ENCODE results near the gene GRWD1. TPM values are rescaled to one million over a fixed set of nuclear protein-coding genes. Genes with fewer than 3 reads are reported as not detected.

GRWD1 gene
- total RNA-seq, 4 donors from 2014 or later, result 9.4 to 49.7 (median 13.6) TPM

- intact Hi-C loops (cut with DNase I; ENCODE audit: low total_unique reads) (no loop called here), in situ Hi-C loops (cut with MboI; ENCODE audit: low pct_ligation_motif_present in 1 of 4, low pct_unique_long_range_greater_than_20kb in 1 of 4, low sequenced_read_pairs in 3 of 4) (no loop called here)
- TF ChIP-seq CTCF (IDR thresholded peaks at IDR 0.05) (no peak), POLR2A (IDR thresholded peaks at IDR 0.05) (no peak), EP300 (IDR thresholded peaks at IDR 0.05; ENCODE audit: low read depth) (no peak), POLR2AphosphoS5 (IDR thresholded peaks at IDR 0.05) (no peak)
- peaks cover 0 to 64% (median 29%) of the 10 kb centered on the region in 4 donors for H3K36me3 ChIP-seq
- no peaks in the 10 kb centered on the region for H3K27me3 ChIP-seq
- WGBS, 2 donors (ENCODE audit: low coverage in 1 of 2), result 90% methylated on average over 14 of the region's 14 CpGs; no CpG with 5 or more reads in 1 of the 2 donors
- H3K4me1 ChIP-seq, result peaks cover 9 to 16% (median 12%) of the 10 kb centered on the region in 4 donors
- H3K9me3 ChIP-seq, result no peaks in the 10 kb centered on the region
- H3K27ac ChIP-seq, result no peak overlapping the region
- DNase-seq, result no peak
- no peak overlapping the region for H3K4me3 ChIP-seq
These were observed 27.6 kb downstream of the GRWD1 start for GRCh38 chr19:48473161-48473966.

- WGBS, 2 donors (ENCODE audit: low coverage in 1 of 2), result 91 to 100% methylated on average over 2 to 16 of the region's 16 CpGs
- no peak for TF ChIP-seq POLR2A (IDR thresholded peaks at IDR 0.05)
- TF ChIP-seq POLR2AphosphoS5 (IDR thresholded peaks at IDR 0.05), result no peak
- no peak for TF ChIP-seq EP300 (IDR thresholded peaks at IDR 0.05; ENCODE audit: low read depth)
- TF ChIP-seq CTCF (IDR thresholded peaks at IDR 0.05), result no peak
- in situ Hi-C loops (cut with MboI; ENCODE audit: low pct_ligation_motif_present in 1 of 4, low pct_unique_long_range_greater_than_20kb in 1 of 4, low sequenced_read_pairs in 3 of 4) (no loop called here), intact Hi-C loops (cut with DNase I; ENCODE audit: low total_unique reads) (no loop called here)
- Histone ChIP-seq H3K4me3 (no peak overlapping the region), H3K36me3 (peaks cover 0 to 64% (median 29%) of the 10 kb centered on the region in 4 donors), H3K9me3 (no peaks in the 10 kb centered on the region), H3K27me3 (no peaks in the 10 kb centered on the region), H3K4me1 (peaks cover 9 to 13% (median 11%) of the 10 kb centered on the region in 4 donors), H3K27ac (no peak overlapping the region)
- no peak for DNase-seq
These were observed 28.4 kb downstream of the GRWD1 start for GRCh38 chr19:48474084-48474592.

- TF ChIP-seq POLR2AphosphoS5 (IDR thresholded peaks at IDR 0.05), result no peak
- TF ChIP-seq EP300 (IDR thresholded peaks at IDR 0.05; ENCODE audit: low read depth), result no peak
- no peak for TF ChIP-seq CTCF (IDR thresholded peaks at IDR 0.05)
- no peak for TF ChIP-seq POLR2A (IDR thresholded peaks at IDR 0.05)
- Histone ChIP-seq H3K4me1 (peaks cover 2 to 13% (median 6%) of the 10 kb centered on the region in 4 donors), H3K36me3 (peaks cover 0 to 63% (median 28%) of the 10 kb centered on the region in 4 donors), H3K4me3 (no peak overlapping the region), H3K27me3 (no peaks in the 10 kb centered on the region), H3K9me3 (no peaks in the 10 kb centered on the region), H3K27ac (no peak overlapping the region)
- intact Hi-C loops (cut with DNase I; ENCODE audit: low total_unique reads), result no loop called here
- in situ Hi-C loops (cut with MboI; ENCODE audit: low pct_ligation_motif_present in 1 of 4, low pct_unique_long_range_greater_than_20kb in 1 of 4, low sequenced_read_pairs in 3 of 4), result no loop called here
- 85% methylated on average over 17 of the region's 17 CpGs; no CpG with 5 or more reads in 1 of the 2 donors for WGBS, 2 donors (ENCODE audit: low coverage in 1 of 2)
- DNase-seq, result no peak
These were observed 29.7 kb downstream of the GRWD1 start for GRCh38 chr19:48475369-48476068.

GRCh38 chr19:48476176-48476575, 30.4 kb downstream of the GRWD1 start:
- DNase-seq, result no peak
- Histone ChIP-seq H3K4me3 (no peak overlapping the region), H3K27me3 (no peaks in the 10 kb centered on the region), H3K4me1 (peaks cover 0 to 15% (median 8%) of the 10 kb centered on the region in 4 donors), H3K9me3 (no peaks in the 10 kb centered on the region), H3K27ac (no peak overlapping the region), H3K36me3 (peaks cover 0 to 56% (median 25%) of the 10 kb centered on the region in 4 donors)
- TF ChIP-seq POLR2AphosphoS5 (IDR thresholded peaks at IDR 0.05) (no peak), POLR2A (IDR thresholded peaks at IDR 0.05) (no peak), CTCF (IDR thresholded peaks at IDR 0.05) (no peak), EP300 (IDR thresholded peaks at IDR 0.05; ENCODE audit: low read depth) (no peak)
- intact Hi-C loops (cut with DNase I; ENCODE audit: low total_unique reads), result no loop called here
- 89 to 91% methylated on average over 4 to 9 of the region's 9 CpGs for WGBS, 2 donors (ENCODE audit: low coverage in 1 of 2)
- in situ Hi-C loops (cut with MboI; ENCODE audit: low pct_ligation_motif_present in 1 of 4, low pct_unique_long_range_greater_than_20kb in 1 of 4, low sequenced_read_pairs in 3 of 4), result no loop called here
